ENCODE measurements around the gene MYRF.

The MYRF gene

DNA sequence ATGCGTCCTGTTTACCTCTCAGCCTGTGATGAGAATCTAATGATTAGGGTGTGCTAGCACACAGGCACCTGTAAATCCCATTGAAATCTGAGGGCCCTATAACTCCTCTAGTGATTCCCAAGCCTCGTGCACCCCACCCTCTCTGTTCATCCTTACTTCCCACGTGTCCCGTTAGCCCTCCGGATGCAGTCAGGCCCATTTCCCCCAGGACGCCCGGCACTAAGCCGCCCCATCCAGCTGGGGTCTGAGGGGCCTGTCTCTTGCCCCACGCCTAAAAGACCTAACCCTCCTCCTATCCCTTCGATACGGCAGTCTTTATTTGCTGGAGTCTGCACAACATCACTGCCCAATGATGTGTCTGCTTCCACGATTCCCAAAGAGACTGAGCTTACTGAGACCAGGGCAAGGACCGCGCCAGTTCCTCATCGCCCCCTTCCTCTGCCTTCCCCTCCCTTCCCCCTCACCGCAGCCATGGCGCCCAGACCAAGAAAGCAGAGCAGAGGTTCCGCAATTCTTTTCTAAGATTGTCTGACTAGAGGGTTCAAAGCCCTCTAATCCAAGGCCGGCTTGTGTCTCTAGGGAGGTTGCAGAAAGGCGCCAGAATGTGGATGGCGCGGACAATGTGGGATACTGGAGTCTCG, 74.6 kb downstream of the MYRF start:
- peak; percentile 48 to 65 for DNase-seq (ENCODE audit: low read depth in 1 of 2, low spot score in 1 of 2)
- H3K4me3 ChIP-seq (replicated peaks; ENCODE audit: insufficient read depth, low read length): peak overlapping the region; percentile 36
- TF ChIP-seq POLR2AphosphoS5 (IDR thresholded peaks at IDR 0.05; ENCODE audit: low read depth) (peak; percentile 54), SPI1 (IDR thresholded peaks at IDR 0.05; ENCODE audit: borderline replicate concordance, low read depth) (peak; percentile 76; the same call in 1 of the 2 replicates)
- TF ChIP-seq, protein P1, sequence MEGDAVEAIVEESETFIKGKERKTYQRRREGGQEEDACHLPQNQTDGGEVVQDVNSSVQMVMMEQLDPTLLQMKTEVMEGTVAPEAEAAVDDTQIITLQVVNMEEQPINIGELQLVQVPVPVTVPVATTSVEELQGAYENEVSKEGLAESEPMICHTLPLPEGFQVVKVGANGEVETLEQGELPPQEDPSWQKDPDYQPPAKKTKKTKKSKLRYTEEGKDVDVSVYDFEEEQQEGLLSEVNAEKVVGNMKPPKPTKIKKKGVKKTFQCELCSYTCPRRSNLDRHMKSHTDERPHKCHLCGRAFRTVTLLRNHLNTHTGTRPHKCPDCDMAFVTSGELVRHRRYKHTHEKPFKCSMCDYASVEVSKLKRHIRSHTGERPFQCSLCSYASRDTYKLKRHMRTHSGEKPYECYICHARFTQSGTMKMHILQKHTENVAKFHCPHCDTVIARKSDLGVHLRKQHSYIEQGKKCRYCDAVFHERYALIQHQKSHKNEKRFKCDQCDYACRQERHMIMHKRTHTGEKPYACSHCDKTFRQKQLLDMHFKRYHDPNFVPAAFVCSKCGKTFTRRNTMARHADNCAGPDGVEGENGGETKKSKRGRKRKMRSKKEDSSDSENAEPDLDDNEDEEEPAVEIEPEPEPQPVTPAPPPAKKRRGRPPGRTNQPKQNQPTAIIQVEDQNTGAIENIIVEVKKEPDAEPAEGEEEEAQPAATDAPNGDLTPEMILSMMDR (IDR thresholded peaks at IDR 0.05; ENCODE audit: insufficient read depth, low read length): no peak
- TF ChIP-seq, protein P2, sequence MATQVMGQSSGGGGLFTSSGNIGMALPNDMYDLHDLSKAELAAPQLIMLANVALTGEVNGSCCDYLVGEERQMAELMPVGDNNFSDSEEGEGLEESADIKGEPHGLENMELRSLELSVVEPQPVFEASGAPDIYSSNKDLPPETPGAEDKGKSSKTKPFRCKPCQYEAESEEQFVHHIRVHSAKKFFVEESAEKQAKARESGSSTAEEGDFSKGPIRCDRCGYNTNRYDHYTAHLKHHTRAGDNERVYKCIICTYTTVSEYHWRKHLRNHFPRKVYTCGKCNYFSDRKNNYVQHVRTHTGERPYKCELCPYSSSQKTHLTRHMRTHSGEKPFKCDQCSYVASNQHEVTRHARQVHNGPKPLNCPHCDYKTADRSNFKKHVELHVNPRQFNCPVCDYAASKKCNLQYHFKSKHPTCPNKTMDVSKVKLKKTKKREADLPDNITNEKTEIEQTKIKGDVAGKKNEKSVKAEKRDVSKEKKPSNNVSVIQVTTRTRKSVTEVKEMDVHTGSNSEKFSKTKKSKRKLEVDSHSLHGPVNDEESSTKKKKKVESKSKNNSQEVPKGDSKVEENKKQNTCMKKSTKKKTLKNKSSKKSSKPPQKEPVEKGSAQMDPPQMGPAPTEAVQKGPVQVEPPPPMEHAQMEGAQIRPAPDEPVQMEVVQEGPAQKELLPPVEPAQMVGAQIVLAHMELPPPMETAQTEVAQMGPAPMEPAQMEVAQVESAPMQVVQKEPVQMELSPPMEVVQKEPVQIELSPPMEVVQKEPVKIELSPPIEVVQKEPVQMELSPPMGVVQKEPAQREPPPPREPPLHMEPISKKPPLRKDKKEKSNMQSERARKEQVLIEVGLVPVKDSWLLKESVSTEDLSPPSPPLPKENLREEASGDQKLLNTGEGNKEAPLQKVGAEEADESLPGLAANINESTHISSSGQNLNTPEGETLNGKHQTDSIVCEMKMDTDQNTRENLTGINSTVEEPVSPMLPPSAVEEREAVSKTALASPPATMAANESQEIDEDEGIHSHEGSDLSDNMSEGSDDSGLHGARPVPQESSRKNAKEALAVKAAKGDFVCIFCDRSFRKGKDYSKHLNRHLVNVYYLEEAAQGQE (IDR thresholded peaks at IDR 0.05; ENCODE audit: insufficient replicate concordance, low read depth): no peak
- H3K27ac ChIP-seq (replicated peaks): no peak overlapping the region
- peaks cover 36% of the 10 kb centered on the region for H3K27me3 ChIP-seq (ENCODE audit: insufficient read depth, poor library complexity, severe bottlenecking)

DNA sequence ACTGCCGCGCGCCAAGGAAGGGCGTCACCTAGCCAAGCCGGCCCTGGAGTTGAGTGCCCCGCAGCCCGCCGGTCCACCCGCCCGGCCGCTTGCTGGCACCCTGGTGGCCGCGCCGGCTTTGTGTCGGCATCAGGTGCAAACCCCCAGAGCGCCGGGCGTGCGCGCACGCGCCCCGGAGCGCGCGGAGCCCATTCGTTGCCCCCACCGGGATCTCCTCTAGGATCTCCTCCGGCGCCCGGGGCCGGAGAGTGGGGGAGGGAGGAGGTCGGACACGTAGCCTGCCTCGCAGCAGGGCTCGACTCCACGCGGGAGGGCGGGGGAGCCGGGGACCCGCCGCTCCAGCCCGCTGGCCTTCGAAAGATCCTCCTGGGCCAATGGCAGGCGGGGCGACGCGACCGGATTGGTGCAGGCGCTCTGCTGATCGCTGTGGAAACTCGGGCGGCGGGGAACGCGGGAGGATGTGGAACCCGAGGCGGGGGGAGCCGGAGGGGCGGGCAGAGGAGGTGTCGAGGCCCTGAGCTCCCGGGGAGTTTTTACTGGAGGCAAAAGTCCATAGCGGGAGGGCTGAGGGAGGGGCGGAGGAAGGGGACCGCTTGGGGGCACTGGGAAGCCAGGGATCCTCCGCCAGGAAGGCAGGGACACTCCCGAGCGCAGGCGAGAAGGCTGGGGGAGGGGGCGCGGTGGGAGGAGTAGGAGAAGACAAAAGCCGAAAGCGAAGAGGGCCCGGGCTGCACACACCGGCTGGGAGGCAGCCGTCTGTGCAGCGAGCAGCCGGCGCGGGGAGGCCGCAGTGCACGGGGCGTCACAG, 75.3 kb downstream of the MYRF start, which contains the start of gene FADS2:
Gene FADS2, plus strand, starts transcription at position 730 of the 808 bp plus-strand sequence. CDS start 91 bp downstream, outside the sequence.
- H3K4me3 ChIP-seq (replicated peaks; ENCODE audit: insufficient read depth, low read length): peak within 1 kb of the TSS; percentile 36

DNA sequence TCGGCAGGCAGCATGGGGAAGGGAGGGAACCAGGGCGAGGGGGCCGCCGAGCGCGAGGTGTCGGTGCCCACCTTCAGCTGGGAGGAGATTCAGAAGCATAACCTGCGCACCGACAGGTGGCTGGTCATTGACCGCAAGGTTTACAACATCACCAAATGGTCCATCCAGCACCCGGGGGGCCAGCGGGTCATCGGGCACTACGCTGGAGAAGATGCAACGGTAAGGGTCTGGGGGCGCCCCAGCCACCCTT, 75.9 kb downstream of the MYRF start:
- Histone ChIP-seq H3K4me3 (replicated peaks; ENCODE audit: insufficient read depth, low read length) (peak overlapping the region; percentile 36), H3K27ac (replicated peaks) (no peak overlapping the region), H3K27me3 (ENCODE audit: insufficient read depth, poor library complexity, severe bottlenecking) (peaks cover 36% of the 10 kb centered on the region)
- TF ChIP-seq, protein P1 (IDR thresholded peaks at IDR 0.05; ENCODE audit: insufficient read depth, low read length): no peak
- TF ChIP-seq POLR2AphosphoS5 (IDR thresholded peaks at IDR 0.05; ENCODE audit: low read depth): 0 out of 2 replicates have a peak, but pooled peaks have one; percentile 2
- DNase-seq (ENCODE audit: low read depth in 1 of 2, low spot score in 1 of 2): no peak

More for the DNA sequence above, 75.3 kb downstream of the MYRF start, which contains the start of gene FADS2:
- Histone ChIP-seq H3K27me3 (ENCODE audit: insufficient read depth, poor library complexity, severe bottlenecking) (peaks cover 36% of the 10 kb centered on the region), H3K27ac (replicated peaks) (no peak within 1 kb of the TSS)
- TF ChIP-seq POLR2AphosphoS5 (IDR thresholded peaks at IDR 0.05; ENCODE audit: low read depth) (peak; percentile 29), SPI1 (IDR thresholded peaks at IDR 0.05; ENCODE audit: borderline replicate concordance, low read depth) (no peak)
- DNase-seq (ENCODE audit: low read depth in 1 of 2, low spot score in 1 of 2): peak; percentile 45 to 87

DNA sequence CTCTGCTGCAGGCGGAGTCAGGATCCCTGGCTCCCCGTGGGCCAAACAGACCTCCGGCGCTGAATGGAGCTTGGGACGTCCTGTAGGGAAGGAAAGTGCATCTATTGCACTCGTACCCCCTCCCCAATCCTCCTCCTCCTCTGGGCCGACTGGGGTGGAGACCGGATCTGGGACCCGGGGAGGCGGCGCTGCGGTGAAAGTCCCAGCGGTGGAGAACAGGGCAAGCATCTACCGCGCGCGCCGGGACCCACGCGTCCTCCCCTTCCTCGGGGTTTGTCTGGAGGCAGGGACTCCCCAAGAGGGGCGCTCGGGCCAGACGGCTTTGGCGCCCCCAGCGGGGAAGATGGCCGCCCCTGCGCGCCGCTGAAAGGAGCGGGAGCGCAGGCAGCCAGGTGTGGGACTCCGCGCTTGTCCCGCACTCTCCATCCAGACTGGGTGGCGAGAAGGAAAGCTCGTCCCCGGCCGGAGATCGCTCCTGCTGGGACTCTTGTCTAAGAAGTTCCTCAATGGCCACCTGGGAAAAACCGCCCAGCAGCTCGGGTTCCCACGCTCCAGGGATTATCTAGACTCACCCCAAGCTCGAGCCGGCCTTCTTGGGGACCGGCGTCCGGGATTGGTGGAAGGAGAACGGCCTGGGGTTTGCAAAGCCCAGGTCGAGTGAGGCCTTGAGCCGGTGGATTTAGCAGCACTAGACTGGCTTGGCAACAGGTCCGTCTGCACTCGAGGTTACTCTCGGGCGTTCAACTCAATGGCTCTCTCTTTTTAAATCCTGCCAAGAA, 76.4 kb downstream of the MYRF start:
- DNase-seq (ENCODE audit: low read depth in 1 of 2, low spot score in 1 of 2): no peak
- Histone ChIP-seq H3K27ac (replicated peaks) (no peak overlapping the region), H3K4me3 (replicated peaks; ENCODE audit: insufficient read depth, low read length) (peak overlapping the region; percentile 36), H3K27me3 (ENCODE audit: insufficient read depth, poor library complexity, severe bottlenecking) (peaks cover 36% of the 10 kb centered on the region)
- TF ChIP-seq POLR2AphosphoS5 (IDR thresholded peaks at IDR 0.05; ENCODE audit: low read depth): no peak
- no peak for TF ChIP-seq SPI1 (IDR thresholded peaks at IDR 0.05; ENCODE audit: borderline replicate concordance, low read depth)
- TF ChIP-seq GABPA (IDR thresholded peaks at IDR 0.05; ENCODE audit: low read depth): no peak
- TF ChIP-seq, protein P1 (IDR thresholded peaks at IDR 0.05; ENCODE audit: insufficient read depth, low read length): no peak
- TF ChIP-seq, protein P2 (IDR thresholded peaks at IDR 0.05; ENCODE audit: insufficient replicate concordance, low read depth): no peak

Measured in HL-60 (cell line).